Mesendoderm (in vitro differentiated cells): ENCODE measurements around the gene CHRD.

Source experiments
- DNase-seq: peaks from one replicate; pipeline ENCODE4 v3.0.0; 2013
- H2AK5ac ChIP-seq: 2 replicates; pipeline ENCODE4 v1.6.1; 2013; ENCODE audit warnings: low read length, inconsistent platforms
- H2BK120ac ChIP-seq: 2 replicates; pipeline ENCODE4 v1.6.1; 2013; ENCODE audit warnings: low read depth, mild to moderate bottlenecking, low read length, moderate library complexity, mixed read lengths
- H2BK15ac ChIP-seq: replicated peaks from 2 replicates; pipeline ENCODE4 v1.6.1; 2013; ENCODE audit warnings: low read depth, mild to moderate bottlenecking, moderate library complexity
- H2BK5ac ChIP-seq: 2 replicates; pipeline ENCODE4 v1.6.1; 2013; ENCODE audit warnings: low read length, inconsistent platforms
- H3K18ac ChIP-seq: 2 replicates; pipeline ENCODE4 v1.6.1; 2013; ENCODE audit warnings: mild to moderate bottlenecking, low read length, mixed read lengths
- H3K23ac ChIP-seq: one replicate; pipeline ENCODE4 v1.6.1; 2013; ENCODE audit warnings: low read length
- H3K27ac ChIP-seq: 2 replicates; pipeline ENCODE4 v1.5.1; 2013; ENCODE audit warnings: low read depth, mild to moderate bottlenecking, inconsistent platforms, low read length, moderate library complexity
- H3K27me3 ChIP-seq: 2 replicates; pipeline ENCODE4 v1.6.1; 2013; ENCODE audit warnings: low read length, control low read depth, mild to moderate bottlenecking, inconsistent platforms; ENCODE audit not compliant: insufficient read depth, poor library complexity
- H3K36me3 ChIP-seq: 2 replicates; pipeline ENCODE4 v1.6.1; 2013; ENCODE audit warnings: low read length, inconsistent platforms; ENCODE audit not compliant: control insufficient read depth, insufficient read depth
- H3K4ac ChIP-seq: one replicate; pipeline ENCODE4 v1.6.1; 2013; ENCODE audit warnings: low read depth, mild to moderate bottlenecking, low read length, moderate library complexity
- H3K4me1 ChIP-seq: 2 replicates; pipeline ENCODE4 v1.6.1; 2013; ENCODE audit warnings: low read depth, low read length, inconsistent platforms; ENCODE audit not compliant: control insufficient read depth
- H3K4me2 ChIP-seq: 2 replicates; pipeline ENCODE4 v1.6.1; 2013; ENCODE audit warnings: low read length
- H3K4me3 ChIP-seq: 2 replicates; pipeline ENCODE4 v1.5.1; 2013; ENCODE audit warnings: mild to moderate bottlenecking, low read length
- H3K56ac ChIP-seq: one replicate; pipeline ENCODE4 v1.6.1; 2013; ENCODE audit warnings: low read length
- H3K79me1 ChIP-seq: 2 replicates; pipeline ENCODE4 v1.6.1; 2013; ENCODE audit warnings: low read length, inconsistent platforms
- H3K79me2 ChIP-seq: 2 replicates; pipeline ENCODE4 v1.6.1; 2013; ENCODE audit warnings: mild to moderate bottlenecking, low read length; ENCODE audit not compliant: control insufficient read depth, insufficient read depth
- H3K9ac ChIP-seq: 2 replicates; pipeline ENCODE4 v1.6.1; 2013; ENCODE audit warnings: low read length, inconsistent platforms
- H4K5ac ChIP-seq: one replicate; pipeline ENCODE4 v1.6.1; 2013; ENCODE audit warnings: low read length
- H4K8ac ChIP-seq: one replicate; pipeline ENCODE4 v1.6.1; 2013; ENCODE audit warnings: low read depth, mild to moderate bottlenecking, control low read depth, low read length, moderate library complexity
- WGBS: extraction: QIAGEN DNeasy Blood & Tissue Kit; methylation state at CpG from one replicate; pipeline ENCODE4 v1.1.7; 2013; ENCODE audit warnings: low lambda C conversion rate, missing lambda C conversion rate; ENCODE audit not compliant: insufficient coverage; ENCODE audit errors: extremely low coverage; 5-methylcytosine and 5-hydroxymethylcytosine counted together

CHRD gene

DNA sequence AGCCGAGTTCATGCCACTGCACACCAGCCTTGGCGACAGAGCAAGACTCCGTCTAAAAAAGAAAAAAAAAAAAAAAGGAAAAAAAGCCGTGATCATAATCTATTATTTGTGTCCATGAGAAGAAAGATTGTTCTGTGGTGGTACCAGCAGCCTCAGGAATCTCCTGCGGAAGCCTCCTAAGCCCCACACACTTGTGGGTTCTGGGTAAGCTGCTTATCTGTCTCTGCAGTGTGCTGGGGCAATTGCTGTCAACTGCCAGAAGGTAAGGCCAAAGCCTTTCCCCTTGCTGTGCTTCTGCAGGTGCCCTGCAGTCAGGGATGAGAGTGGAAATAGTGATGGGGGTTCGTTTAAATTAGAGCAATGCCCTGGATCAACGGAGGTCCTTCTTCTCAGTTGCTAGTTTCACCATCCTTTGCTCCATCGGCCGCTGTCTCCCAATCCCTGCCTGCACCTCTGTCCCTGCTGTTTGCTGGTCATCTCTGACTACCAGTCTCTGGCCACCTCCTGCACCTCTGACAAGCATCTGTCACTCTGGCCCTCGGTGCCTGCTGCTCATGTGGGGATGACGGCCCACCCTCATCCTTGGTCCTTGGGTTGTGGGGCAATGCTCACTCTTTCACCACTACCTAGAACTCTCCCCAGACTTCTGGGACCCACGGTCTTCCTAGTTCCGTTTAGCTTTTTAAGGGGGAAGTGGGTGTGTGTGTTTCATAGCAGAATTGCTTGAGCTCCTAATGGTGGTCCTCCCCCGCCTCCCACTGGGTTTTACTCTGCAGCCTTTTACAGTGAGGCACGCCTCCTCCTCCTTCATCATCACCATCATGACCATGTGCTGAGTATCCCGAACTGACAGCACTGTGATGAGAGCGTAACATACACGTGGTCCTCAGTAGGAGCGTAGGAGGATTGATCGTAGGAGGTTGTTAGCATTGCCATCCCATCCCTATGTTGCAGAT, 25.5 kb downstream of the CHRD start:
- Histone ChIP-seq H3K23ac (peak overlapping the region; percentile 3), H3K4me1 (no peaks in the 10 kb centered on the region), H3K36me3 (no peaks in the 10 kb centered on the region), H3K4ac (no peak overlapping the region), H4K5ac (no peak overlapping the region), H3K27me3 (no peaks in the 10 kb centered on the region), H2BK5ac (no peak overlapping the region), H3K79me2 (no peaks in the 10 kb centered on the region), H2BK15ac (no peak overlapping the region), H3K4me3 (no peak overlapping the region), H3K56ac (peak overlapping the region; percentile 42), H4K8ac (no peak overlapping the region), H3K18ac (no peak overlapping the region), H3K4me2 (no peak overlapping the region), H3K79me1 (no peaks in the 10 kb centered on the region), H3K27ac (no peak overlapping the region), H2BK120ac (no peak overlapping the region), H3K9ac (no peak overlapping the region), H2AK5ac (no peak overlapping the region)
- WGBS, result no CpG with 5 or more reads among the region's 20 CpGs
- no peak for DNase-seq

DNA sequence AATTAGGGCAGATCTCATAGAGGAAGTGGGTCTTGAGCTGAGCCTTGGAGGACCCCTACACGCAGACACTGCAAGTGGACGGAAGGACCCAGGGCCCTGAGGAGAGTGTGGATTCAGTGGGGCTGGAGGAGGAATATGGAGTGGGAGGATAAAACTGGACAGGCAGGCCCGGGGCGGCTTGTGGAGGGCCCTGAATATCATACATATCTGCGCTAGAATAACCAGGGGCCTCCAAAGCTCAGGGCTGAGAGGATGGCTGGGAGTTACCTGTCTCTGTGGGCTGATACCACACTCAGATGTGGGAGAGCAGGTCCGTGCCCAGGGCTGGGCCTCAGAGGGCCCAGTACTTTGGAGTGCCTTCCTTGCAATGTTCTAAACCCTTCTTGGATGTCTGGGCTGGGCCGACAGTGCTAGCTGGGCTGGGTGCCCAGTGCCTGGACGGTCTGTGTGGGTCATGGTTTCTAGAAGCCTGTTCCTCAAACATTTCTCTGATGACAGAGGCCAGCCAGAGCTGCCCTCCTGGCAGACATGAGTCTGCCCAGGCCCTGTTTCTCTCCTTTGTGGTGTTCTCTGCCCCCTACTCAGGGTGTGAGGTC, 29.6 kb downstream of the CHRD start:
- no peak overlapping the region for H3K9ac ChIP-seq
- WGBS, result no CpG with 5 or more reads among the region's 8 CpGs
- no peak overlapping the region for H3K4ac ChIP-seq
- H3K18ac ChIP-seq, result no peak overlapping the region
- H3K56ac ChIP-seq, result no peak overlapping the region
- no peak for DNase-seq
- no peaks in the 10 kb centered on the region for H3K79me2 ChIP-seq
- H2BK120ac ChIP-seq, result no peak overlapping the region
- no peak overlapping the region for H4K8ac ChIP-seq
- H3K27ac ChIP-seq, result no peak overlapping the region
- H3K23ac ChIP-seq, result no peak overlapping the region
- H3K27me3 ChIP-seq, result no peaks in the 10 kb centered on the region
- H3K4me2 ChIP-seq, result no peak overlapping the region
- H2BK15ac ChIP-seq, result no peak overlapping the region
- no peaks in the 10 kb centered on the region for H3K4me1 ChIP-seq
- no peaks in the 10 kb centered on the region for H3K36me3 ChIP-seq
- H3K79me1 ChIP-seq, result no peaks in the 10 kb centered on the region
- H2BK5ac ChIP-seq, result no peak overlapping the region
- no peak overlapping the region for H3K4me3 ChIP-seq
- H2AK5ac ChIP-seq, result no peak overlapping the region
- H4K5ac ChIP-seq, result no peak overlapping the region

DNA sequence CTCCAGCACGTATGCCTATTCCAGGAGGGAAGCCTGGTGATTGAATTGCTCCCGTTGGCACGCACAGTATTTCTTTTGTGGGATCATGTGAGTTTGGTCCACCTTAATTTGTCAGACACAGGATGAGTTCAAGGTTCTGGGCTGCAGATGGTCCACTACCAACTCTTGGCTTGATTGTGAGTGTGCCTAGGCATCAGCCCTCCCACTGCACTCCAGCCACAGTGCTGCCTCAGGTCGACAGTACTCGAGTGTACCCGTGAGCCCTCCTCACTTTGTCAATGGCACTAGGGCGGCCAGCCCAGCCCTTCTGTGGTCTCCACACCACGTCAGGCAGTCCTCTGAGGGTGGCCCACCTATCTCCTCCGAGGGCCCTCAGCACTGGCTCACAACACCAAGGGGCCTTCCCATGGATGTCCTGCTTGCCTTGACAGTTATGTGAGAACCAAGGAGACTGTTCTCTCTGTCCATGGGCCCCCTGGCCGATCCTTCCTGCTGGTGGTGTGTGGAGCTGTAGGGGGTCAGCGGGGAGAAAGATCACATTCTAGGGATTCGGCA, 30.2 kb downstream of the CHRD start:
- WGBS, result no CpG with 5 or more reads among the region's 12 CpGs
- Histone ChIP-seq H2BK120ac (no peak overlapping the region), H3K56ac (no peak overlapping the region), H3K27me3 (no peaks in the 10 kb centered on the region), H3K79me2 (no peaks in the 10 kb centered on the region), H3K4ac (no peak overlapping the region), H4K8ac (no peak overlapping the region), H3K18ac (no peak overlapping the region), H4K5ac (no peak overlapping the region), H3K9ac (no peak overlapping the region), H2BK15ac (no peak overlapping the region), H3K4me3 (no peak overlapping the region), H2BK5ac (no peak overlapping the region), H3K23ac (no peak overlapping the region), H3K36me3 (no peaks in the 10 kb centered on the region), H3K27ac (no peak overlapping the region), H3K4me1 (no peaks in the 10 kb centered on the region), H3K79me1 (no peaks in the 10 kb centered on the region), H3K4me2 (no peak overlapping the region), H2AK5ac (no peak overlapping the region)
- no peak for DNase-seq

DNA sequence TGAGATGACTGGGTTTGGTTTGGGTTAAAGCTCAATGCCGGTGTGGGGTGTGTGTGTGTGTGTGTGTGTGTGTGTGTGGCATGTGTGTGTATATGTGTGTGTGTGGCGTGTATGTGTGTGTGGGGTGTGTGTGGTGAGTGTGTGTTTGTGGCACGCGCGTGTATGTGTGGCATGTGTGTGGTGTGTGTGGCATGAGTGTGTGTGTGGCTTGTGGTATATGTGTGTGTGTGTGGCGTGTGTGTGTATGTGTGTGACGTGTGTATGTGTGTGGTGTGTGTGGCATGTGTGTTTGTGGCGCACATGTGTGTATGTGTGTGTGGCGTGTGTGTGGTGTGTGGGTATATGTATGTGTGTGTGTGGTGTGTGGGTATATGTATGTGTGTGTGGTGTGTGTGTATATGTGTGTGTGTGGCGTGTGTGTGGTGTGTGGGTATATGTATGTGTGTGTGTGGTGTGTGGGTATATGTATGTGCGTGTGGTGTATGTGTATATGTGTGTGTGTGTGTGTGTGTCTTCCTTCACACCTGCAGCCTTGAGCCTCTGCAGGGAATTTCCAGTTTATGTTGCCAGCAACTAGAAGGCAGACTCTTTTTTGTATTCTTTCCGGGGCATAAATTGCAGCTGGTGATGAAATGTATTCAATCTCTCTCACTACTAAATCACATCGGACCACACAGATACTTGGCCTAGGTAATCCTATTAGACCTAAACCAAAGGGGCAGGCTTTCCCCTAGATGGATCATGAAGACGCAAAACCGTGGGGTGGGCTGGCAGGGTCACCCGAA, 34.8 kb downstream of the CHRD start:
- H3K27me3 ChIP-seq, result no peaks in the 10 kb centered on the region

DNA sequence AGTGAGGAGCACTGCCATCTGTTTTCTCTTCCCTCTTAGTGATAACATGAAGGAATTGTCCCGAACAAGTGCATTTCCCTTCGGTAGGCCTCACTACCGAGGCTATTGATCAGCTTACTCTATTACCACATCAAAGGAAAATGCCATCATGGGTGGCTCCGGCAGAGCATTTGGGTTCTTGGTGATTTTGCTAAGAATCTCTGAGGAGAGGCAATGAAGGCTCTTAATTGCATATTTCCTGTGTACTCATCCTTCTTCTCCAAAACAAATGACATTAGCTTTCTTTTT, 35.3 kb downstream of the CHRD start:
- no peak overlapping the region for H3K18ac ChIP-seq

More for the DNA sequence above, 34.8 kb downstream of the CHRD start:
- H2BK5ac ChIP-seq, result no peak overlapping the region
- no peak overlapping the region for H3K23ac ChIP-seq
- H3K4me3 ChIP-seq, result no peak overlapping the region
- H3K27ac ChIP-seq, result no peak overlapping the region
- H3K56ac ChIP-seq, result no peak overlapping the region
- H4K8ac ChIP-seq, result no peak overlapping the region
- H3K4ac ChIP-seq, result no peak overlapping the region
- no peak overlapping the region for H2BK15ac ChIP-seq
- no peak overlapping the region for H3K9ac ChIP-seq
- no peak overlapping the region for H2AK5ac ChIP-seq
- H3K36me3 ChIP-seq, result no peaks in the 10 kb centered on the region
- no peaks in the 10 kb centered on the region for H3K4me1 ChIP-seq
- DNase-seq, result no peak
- H4K5ac ChIP-seq, result no peak overlapping the region
- no peak overlapping the region for H2BK120ac ChIP-seq
- no peak overlapping the region for H3K18ac ChIP-seq
- no peaks in the 10 kb centered on the region for H3K79me2 ChIP-seq
- H3K79me1 ChIP-seq, result no peaks in the 10 kb centered on the region
- 100% methylated on average over 6 of the region's 16 CpGs for WGBS
- H3K4me2 ChIP-seq, result no peak overlapping the region

More for the DNA sequence above, 35.3 kb downstream of the CHRD start:
- Histone ChIP-seq H3K4me3 (no peak overlapping the region), H2BK15ac (no peak overlapping the region), H2AK5ac (no peak overlapping the region), H3K27me3 (no peaks in the 10 kb centered on the region), H4K5ac (no peak overlapping the region), H3K79me2 (no peaks in the 10 kb centered on the region), H3K27ac (no peak overlapping the region), H3K4ac (no peak overlapping the region), H3K23ac (no peak overlapping the region), H3K56ac (no peak overlapping the region), H4K8ac (no peak overlapping the region), H3K9ac (no peak overlapping the region), H2BK5ac (no peak overlapping the region), H3K4me2 (no peak overlapping the region), H3K79me1 (no peaks in the 10 kb centered on the region), H2BK120ac (no peak overlapping the region), H3K36me3 (no peaks in the 10 kb centered on the region), H3K4me1 (no peaks in the 10 kb centered on the region)
- no peak for DNase-seq
- no CpG with 5 or more reads among the region's 4 CpGs for WGBS
